Pancreas (tissue), 10 donors: Measurements from ENCODE around the gene HNRNPUL2. TPM values are rescaled to one million over a fixed set of nuclear protein-coding genes. Genes with fewer than 3 reads are reported as not detected.
A peak's percentile ranks its signal among the peaks of the same experiment; 100 is the strongest.
"Not testable (repeated sequence)": the region's sequence is repeated elsewhere in the genome, so short reads cannot be mapped to it uniquely, and the experiment has no call there.

ENCODE experiments used
- ATAC-seq, 4 donors: fragments of 200-7000 bp; cut with Tn5 transposase; one replicate each; pipeline versions ENCODE4 v1.8.0 to v1.9.1; 2020; ENCODE audit warnings: mild to moderate bottlenecking in 4 of 4, moderate library complexity in 4 of 4
- DNase-seq, 6 donors: peaks; one replicate each; pipeline ENCODE4 v3.0.0-alpha.2; 2020
- FAIRE-seq: peaks from 2 replicates; lab custom pipeline; 2012; peaks lifted over from hg19 to GRCh38; lab: Jason Lieb, UNC
- H3K27ac ChIP-seq, 4 donors: fragments of 200-600 bp; sonication (generic); 1 replicate in 3 of 4; 2 replicates in 1 of 4; pipeline versions ENCODE4 v1.5.0 to v1.8.0; 2020
- H3K27me3 ChIP-seq, 4 donors: fragments of 200-600 bp; one replicate each; pipeline ENCODE4 v1.8.0; 2021
- H3K36me3 ChIP-seq, 3 donors: fragments of 200-600 bp; sonication (generic) in 1 of 3; one replicate each; pipeline versions ENCODE4 v1.5.0 to v1.8.0; 2020 to 2021
- H3K4me1 ChIP-seq, 3 donors: fragments of 200-600 bp; one replicate each; pipeline ENCODE4 v1.8.0; 2021
- H3K4me3 ChIP-seq, 4 donors: fragments of 200-600 bp; sonication (generic) in 2 of 4; one replicate each; pipeline versions ENCODE4 v1.5.0 to v1.8.0; 2020 to 2021
- H3K9me3 ChIP-seq, 4 donors: fragments of 200-600 bp; one replicate each; pipeline ENCODE4 v1.8.0; 2021
- CTCF ChIP-seq, 4 donors: fragments of 200-600 bp; sonication (generic) in 3 of 4; IDR thresholded peaks; one replicate each; pipeline versions ENCODE4 v1.5.0 to v1.8.0; 2021; ENCODE audit warnings: antibody characterized with exemption in 4 of 4
- whole genome bisulfite sequencing, 2 donors: extraction: QIAGEN DNeasy Blood & Tissue Kit; methylation state at CpG; one replicate each; pipeline ENCODE4 v1.1.7; 2013; 5-methylcytosine and 5-hydroxymethylcytosine counted together
- intact Hi-C, 3 donors: fragments of 100-400 bp; cut with DNase I; formaldehyde crosslinking; loops; one replicate each; pipeline versions ENCODE4 v1.11.1 to v1.14.2; 2022
- polyA plus RNA-seq, 2 donors: library from polyadenylated mRNA; stranded (reverse); fragments of 200-250 nt; gene quantifications; one replicate each; pipeline ENCODE4 v1.2.3, GENCODE V29; 2013
- total RNA-seq, 6 donors: library from RNA; stranded (reverse); fragmentation: NEBNext Ultra II Directional in 4 of 6; extraction: Animal tissue kit (Norgen Biotek cat#: 25700) in 4 of 6; gene quantifications; one replicate each; pipeline versions ENCODE4 v1.2.1 to v1.2.4, GENCODE V29; 2021 to 2023
- donor health status: healthy with polysubstance abuse.
- donor health status: DM: no; HTN: no; CAD: no; lungs with moderate emphysema.
- donor health status: DM: no; HTN: no; CAD: no.
- donor health status: control.
- donor health status: control.
- donor health status: Bipolar disorder and iron deficiency.
- donor health status: DM: yes; HTN: yes; CAD: no.
- donor health status: DM: no; HTN: no; CAD: no.
- donor health status: DM: no; HTN: no; CAD: no.
- donor health status: DM: yes; HTN: yes; CAD: no.

Gene HNRNPUL2
- total and polyA plus RNA-seq, 8 donors = 17.5 to 26.2 (median 18.6) TPM

DNA sequence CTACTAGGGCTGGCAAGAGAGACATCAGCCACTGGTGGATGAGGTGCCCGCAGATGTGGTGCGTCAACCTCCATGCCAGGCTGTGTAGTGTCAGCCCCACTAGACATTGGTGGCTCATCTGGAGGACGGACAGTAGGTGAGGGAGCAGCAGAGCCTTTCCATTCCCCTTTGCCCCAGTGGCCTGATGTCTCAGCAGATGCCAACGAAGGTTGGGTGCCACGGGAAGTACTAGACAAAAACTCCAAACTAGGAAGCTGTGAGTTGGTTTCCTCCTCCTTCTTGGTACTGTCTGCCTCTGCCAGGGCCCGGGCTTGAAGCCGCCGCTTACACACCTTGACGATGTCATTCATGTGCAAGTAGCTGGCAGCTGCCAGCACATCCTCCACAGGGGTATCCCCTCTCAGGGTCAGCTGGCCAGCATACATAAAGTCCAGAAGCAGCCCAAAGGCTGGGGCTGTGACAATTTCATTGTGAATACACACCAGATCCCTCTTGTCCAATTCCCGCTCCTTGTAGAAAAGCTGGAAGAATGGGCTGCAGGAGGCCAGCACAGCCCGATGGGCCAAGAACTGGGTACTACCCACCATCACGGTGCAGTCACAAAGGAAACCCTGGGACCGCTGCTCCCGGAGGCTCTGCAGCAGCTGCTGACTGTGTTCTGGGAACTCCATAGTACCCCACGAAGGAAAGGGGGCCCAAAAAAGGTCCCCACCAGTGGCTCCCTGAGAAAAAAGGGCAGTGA, 25.9 kb upstream of the HNRNPUL2 start:
- FAIRE-seq (no peak), DNase-seq (peak in 1 of 6 donors; percentile 41), ATAC-seq (peak; percentile 2 to 3 (median 3))
- no peaks in the 10 kb centered on the region for H3K27me3 ChIP-seq
- peaks cover 0 to 12% (median 6%) of the 10 kb centered on the region in 3 donors for H3K4me1 ChIP-seq
- no peaks in the 10 kb centered on the region for H3K36me3 ChIP-seq
- 50 to 54% methylated on average over 14 to 15 of the region's 15 CpGs for WGBS, 2 donors
- peak overlapping the region; percentile 48 to 92 (median 78) for H3K27ac ChIP-seq
- intact Hi-C loops = no loop called here
- H3K9me3 ChIP-seq = no peaks in the 10 kb centered on the region
- no peak for TF ChIP-seq CTCF (IDR thresholded peaks at IDR 0.05)
- H3K4me3 ChIP-seq = peak overlapping the region; percentile 11 to 61 (median 56)

DNA sequence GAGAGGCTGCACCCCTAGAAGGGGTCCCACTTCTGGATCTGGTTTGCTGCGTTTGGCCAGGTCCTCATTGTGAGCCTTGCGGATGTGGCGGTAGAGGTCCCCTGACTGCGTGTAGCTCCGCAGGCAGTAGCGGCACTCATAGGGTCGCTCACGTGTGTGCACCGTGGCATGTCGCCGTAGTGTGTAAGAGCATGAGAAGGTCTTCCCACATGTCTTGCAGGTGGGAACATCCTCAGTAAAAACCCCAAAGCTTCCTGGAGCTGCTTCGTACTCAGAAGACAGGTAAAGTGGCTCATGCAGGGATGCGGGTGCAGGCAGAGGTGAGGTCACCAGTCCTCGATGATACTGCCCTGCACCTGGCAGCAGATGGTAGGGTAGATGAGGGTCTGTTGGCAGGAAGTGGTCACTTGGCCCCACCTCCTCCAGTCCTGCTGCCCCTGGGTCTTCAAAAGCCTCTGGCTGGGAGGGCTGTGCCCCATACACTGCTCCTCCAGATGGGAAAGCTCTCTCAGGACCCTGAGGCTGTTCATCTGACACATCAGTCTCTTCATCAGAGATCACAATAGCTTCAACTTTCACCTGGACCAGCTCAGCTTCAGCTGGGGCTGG, 25.0 kb upstream of the HNRNPUL2 start:
- Histone ChIP-seq H3K4me3 (no peak overlapping the region), H3K4me1 (peaks cover 0 to 12% (median 6%) of the 10 kb centered on the region in 3 donors), H3K36me3 (no peaks in the 10 kb centered on the region), H3K9me3 (no peaks in the 10 kb centered on the region), H3K27ac (no peak overlapping the region), H3K27me3 (no peaks in the 10 kb centered on the region)
- DNase-seq (no peak), FAIRE-seq (no peak), ATAC-seq (no peak)
- no peak for TF ChIP-seq CTCF (IDR thresholded peaks at IDR 0.05)
- 92 to 95% methylated on average over 14 of the region's 14 CpGs for WGBS, 2 donors
- intact Hi-C loops = no loop called here

DNA sequence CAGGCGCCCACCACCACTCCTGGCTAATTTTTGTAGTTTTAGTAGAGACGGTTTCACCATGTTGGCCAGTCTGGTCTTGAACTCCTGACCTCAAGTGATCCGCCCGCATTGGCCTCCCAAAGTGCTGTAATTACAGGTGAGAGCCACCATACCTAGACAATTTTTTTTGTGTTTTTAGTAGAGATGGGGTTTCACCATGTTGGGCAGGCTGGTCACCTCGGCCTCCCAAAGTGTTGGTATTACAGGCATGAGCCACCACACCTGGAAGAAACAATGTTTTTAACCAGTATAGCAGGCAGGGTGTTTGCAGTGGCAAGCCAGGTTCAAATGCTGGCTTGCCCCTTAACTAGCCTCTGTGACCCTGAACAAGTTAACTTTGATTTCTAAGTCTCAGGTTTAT, 22.7 kb upstream of the HNRNPUL2 start:
- peak overlapping the region in 1 of 4 donors; percentile 9 for H3K27ac ChIP-seq
- ATAC-seq, intact Hi-C loops, H3K4me3 ChIP-seq, H3K27me3 ChIP-seq, FAIRE-seq, DNase-seq, H3K9me3 ChIP-seq, H3K36me3 ChIP-seq: not testable (repeated sequence)
- H3K4me1 ChIP-seq = peaks cover 0 to 12% (median 6%) of the 10 kb centered on the region in 3 donors
- 93 to 95% methylated on average over 5 of the region's 5 CpGs for WGBS, 2 donors

DNA sequence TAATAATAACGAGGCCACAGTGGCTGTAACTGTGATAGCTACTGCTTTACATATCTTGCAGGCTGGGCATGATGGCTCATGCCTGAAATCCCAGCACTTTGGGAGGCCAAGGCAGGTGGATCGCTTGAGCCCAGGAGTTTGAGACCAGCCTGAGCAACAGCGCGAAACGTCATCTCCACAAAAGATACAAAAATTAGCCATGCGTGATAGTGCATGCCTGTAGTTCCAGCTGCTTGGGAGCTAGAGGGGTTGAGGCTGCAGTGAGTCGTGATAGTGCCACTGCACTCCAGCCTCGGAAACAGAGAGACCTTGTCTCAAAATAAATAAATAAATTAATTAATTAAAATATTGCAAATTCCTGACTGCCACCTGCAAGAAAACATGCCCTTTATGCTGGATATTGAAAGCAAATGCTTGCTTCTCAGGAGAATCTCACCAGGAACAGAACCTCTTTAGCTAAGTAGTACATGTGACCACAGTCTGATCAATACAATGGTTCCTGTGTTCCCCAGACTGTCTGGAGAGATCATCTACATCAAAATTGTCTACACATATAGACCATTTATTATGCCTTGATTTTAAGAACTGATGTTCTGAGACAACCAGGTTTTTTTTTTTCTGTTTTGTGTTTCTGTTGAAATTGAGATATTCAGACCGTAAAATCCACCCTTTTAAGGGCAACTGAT, 20.4 kb upstream of the HNRNPUL2 start:
- WGBS, 2 donors = 54 to 63% methylated on average over 9 of the region's 9 CpGs
- intact Hi-C loops = no loop called here
- Histone ChIP-seq H3K27me3 (no peaks in the 10 kb centered on the region), H3K4me3 (no peak overlapping the region), H3K4me1 (peaks cover 0 to 5% (median 0%) of the 10 kb centered on the region in 3 donors), H3K9me3 (no peaks in the 10 kb centered on the region), H3K36me3 (no peaks in the 10 kb centered on the region), H3K27ac (no peak overlapping the region)
- DNase-seq (no peak), ATAC-seq (no peak), FAIRE-seq (no peak)
- no peak for TF ChIP-seq CTCF (IDR thresholded peaks at IDR 0.05)

DNA sequence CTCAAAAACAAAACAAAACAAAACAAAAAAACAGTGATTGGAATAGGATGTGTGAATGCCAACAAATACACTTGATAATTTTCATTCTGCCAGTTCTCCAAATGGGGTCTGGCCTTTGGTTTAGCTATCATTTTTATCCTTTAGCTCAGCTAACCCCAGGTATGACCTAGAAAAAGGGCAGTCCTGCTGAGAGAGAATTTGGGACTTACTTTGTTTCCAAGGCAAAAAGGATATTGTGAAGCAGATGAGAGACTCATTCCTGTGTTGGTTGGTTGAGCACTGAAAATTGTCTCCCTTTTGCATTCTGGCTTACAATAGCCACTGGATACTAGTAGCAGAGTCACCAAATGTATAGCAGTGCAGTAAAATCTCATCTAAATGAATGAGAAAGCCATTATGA, 9.9 kb upstream of the HNRNPUL2 start:
- ATAC-seq (no peak), FAIRE-seq (no peak), DNase-seq (no peak)
- no peak for TF ChIP-seq CTCF (IDR thresholded peaks at IDR 0.05)
- Histone ChIP-seq H3K9me3 (no peaks in the 10 kb centered on the region), H3K27ac (no peak overlapping the region), H3K27me3 (no peaks in the 10 kb centered on the region), H3K4me3 (no peak overlapping the region), H3K4me1 (no peaks in the 10 kb centered on the region), H3K36me3 (peaks cover 3 to 38% (median 9%) of the 10 kb centered on the region in 3 donors)
- intact Hi-C loops = no loop called here
